Gastrocnemius medialis (tissue), 4 donors: ENCODE data around the gene MEGF11.

Source experiments
- CTCF ChIP-seq, 5 experiments: fragments of 450-650 bp in 3 of 5; fragments of 200-600 bp in 2 of 5; sonication (generic) in 2 of 5; IDR thresholded peaks in 4 of 5; conservative IDR thresholded peaks in 1 of 5; 1 replicate in 4 of 5; 2 replicates in 1 of 5; pipeline ENCODE4 v1.5.1; 2016 to 2019; ENCODE audit warnings: antibody characterized with exemption in 5 of 5, mild to moderate bottlenecking in 3 of 5, moderate library complexity in 3 of 5
- POLR2A ChIP-seq, 2 donors: fragments of 450-650 bp; IDR thresholded peaks; one replicate each; pipeline ENCODE4 v1.6.1; 2017; ENCODE audit warnings: antibody characterized with exemption in 2 of 2, mild to moderate bottlenecking in 2 of 2, moderate library complexity in 2 of 2

GRCh38 chr15:66047321-66048024, 206.1 kb downstream of the MEGF11 start:
- TF ChIP-seq CTCF (IDR thresholded peaks at IDR 0.05 in 4 of 5, conservative IDR thresholded peaks at IDR 0.05 in 1 of 5) (no peak), POLR2A (IDR thresholded peaks at IDR 0.05) (no peak)
